ENCODE measurements around the gene GLYATL3.
"Not testable (repeated sequence)": the region's sequence is repeated elsewhere in the genome, so short reads cannot be mapped to it uniquely, and the experiment has no call there.

Gene GLYATL3

GRCh38 chr6:49499623-49500022 lies at the start of gene GLYATL3:
Gene GLYATL3 (plus strand): TSS chr6:49499923. CDS start chr6:49511991, 12,068 bp downstream.
- no peak for DNase-seq

- DNase-seq: no peak
Observed at GRCh38 chr6:49453221-49453620, 46.5 kb upstream of the GLYATL3 start.

DNA sequence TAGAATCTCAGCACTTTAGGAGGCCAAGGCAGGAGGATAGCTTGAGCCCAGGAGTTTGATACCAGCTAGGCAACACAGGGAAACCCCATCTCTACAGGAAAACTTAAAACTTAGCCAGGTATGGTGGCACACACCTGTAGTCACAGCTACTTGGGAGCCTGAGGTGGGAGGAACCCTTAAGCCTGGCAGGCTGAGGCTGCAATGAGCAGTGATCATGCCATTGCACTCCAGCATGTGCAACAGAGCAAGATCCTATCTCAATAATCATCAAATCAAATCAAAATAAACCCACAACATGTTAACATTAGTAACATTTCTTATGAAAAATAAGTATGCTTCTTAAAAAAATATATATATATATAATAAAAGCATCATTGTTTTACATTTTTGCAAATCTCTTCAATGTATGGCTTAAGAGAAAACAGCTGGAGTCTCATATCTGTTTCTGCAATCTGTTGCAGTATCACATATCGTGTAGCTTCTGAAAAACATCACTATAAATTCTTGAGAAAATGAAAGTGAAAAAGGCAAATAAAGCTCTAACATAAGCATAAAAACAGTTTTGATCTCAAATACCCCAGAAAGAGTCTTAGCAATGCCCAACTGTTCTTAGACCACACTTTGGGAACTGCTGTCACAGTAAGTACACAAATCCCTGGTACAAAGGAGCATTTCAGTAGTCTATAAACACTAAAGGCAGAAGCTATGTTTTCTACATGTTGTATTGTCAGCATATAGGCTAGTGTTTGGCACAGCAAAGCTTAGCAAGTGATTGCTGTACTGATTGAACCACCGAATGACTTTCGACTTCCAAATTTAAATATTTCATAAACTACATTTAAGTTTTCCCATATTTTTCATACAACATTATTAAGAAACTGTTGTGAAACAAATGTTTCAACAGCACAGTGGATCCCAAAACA lies 44.7 kb upstream of the GLYATL3 start:
- DNase-seq: no peak

- DNase-seq: no peak
Observed at GRCh38 chr6:49457771-49458170, 42.0 kb upstream of the GLYATL3 start.

- no peak for DNase-seq
Observed at GRCh38 chr6:49462071-49462470, 37.7 kb upstream of the GLYATL3 start.

GRCh38 chr6:49462599-49462926 lies 37.2 kb upstream of the GLYATL3 start:
- DNase-seq: no peak

DNA sequence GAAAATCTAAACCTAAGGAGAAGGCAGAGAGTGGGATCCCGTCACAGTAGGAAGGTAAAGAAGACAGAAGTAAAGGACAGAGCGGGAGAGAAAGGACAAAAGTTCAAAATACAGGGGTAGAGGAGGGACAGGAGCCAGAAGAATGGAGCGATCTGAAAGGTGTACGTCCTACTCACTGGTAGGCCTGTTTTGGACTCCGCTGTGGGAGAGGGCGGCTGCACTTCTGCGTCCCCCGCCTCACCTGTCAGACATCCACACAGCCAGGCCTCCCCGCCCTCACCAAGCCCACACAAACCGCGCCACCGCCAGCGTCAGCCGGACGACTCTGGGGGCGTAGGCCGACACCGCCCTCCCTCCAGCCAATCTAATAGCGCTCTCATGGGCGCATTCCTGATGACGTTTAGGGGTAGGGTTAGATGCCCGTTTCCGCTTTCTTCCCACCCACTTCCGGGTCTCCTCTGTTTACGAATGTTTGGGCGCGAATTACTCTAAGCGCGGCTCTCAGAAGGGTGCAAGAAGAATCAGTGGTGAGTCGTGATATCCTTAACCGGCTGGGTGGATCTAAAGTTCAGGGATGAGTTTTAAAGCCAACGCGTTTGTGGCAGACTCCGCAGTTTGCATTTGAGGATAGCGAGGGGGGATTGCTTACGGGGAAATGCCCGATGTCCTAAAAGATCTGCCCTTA lies 36.7 kb upstream of the GLYATL3 start, which contains the start of the genes CENPQ and MMUT:
Gene CENPQ (plus strand): TSS at position 444 of the 685 bp plus-strand sequence. CDS start 6,807 bp downstream, outside the sequence.
Gene MMUT (minus strand): TSS at position 327 of the 685 bp plus-strand sequence. CDS start 3,787 bp downstream, outside the sequence.
- peak; percentile 70 to 85 for DNase-seq

DNA sequence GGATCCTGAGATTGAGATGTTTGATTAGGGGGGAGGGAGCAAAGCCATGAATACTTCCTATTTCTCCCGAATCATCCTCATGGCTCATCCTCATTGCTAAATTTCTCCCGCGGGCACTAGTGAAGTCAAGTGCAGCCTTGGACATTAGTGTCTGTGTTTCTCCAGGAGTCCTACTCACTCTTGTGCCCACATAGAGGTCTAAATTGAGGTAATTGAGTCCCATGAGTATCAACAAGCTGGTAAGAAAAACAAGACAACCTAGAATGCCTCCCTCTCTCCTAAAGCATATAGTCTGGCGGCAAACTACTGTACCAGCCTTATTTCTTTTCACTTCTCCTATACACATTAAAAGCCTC lies 36.1 kb upstream of the GLYATL3 start:
- no peak for DNase-seq

GRCh38 chr6:49464691-49465090 lies 35.0 kb upstream of the GLYATL3 start:
- DNase-seq: no peak

GRCh38 chr6:49468042-49468441 lies 31.7 kb upstream of the GLYATL3 start:
- DNase-seq: no peak

DNA sequence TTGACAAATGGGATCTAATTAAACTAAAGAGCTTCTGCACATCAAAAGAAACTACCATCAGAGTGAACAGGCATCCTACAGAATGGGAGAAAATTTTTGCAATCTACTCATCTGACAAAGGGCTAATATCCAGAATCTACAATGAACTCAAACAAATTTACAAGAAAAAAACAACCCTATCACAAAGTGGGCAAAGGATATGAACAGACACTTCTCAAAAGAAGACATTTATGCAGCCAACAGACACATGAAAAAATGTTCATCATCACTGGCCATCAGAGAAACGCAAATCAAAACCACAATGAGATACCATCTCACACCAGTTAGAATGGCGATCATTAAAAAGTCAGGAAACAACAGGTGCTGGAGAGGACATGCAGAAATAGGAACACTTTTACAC lies 23.2 kb upstream of the GLYATL3 start:
- not testable (repeated sequence) for DNase-seq

DNA sequence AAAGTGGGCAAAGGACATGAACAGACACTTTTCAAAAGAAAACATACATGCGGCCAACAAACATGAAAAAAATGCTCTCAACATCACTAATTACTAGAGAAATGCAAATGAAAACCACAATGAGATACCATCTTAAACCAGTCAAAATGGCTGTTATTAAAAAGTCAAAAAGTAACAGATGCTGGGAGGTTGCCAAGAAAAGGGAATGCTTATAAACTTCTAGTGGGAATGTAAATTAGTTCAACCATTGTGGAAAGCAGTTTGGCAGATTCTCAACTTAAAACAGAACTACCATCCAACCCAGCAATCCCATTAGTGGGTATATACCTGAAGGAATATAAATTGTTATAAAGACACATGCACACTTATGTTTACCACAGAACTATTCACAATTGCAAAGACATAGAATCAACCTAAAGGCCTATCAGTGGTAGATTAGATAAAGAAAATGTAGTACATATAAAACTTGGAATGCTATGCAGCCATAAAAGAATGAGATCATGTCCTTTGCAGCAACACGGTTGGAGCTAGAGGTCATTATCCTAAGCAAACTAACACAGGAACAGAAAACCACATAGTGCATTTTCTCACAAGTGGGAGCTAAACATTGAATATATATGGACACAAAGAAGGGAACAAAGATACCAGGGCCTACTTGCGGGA lies 20.3 kb upstream of the GLYATL3 start:
- DNase-seq: no peak

- DNase-seq: not testable (repeated sequence)
Observed at GRCh38 chr6:49481846-49482245, 17.9 kb upstream of the GLYATL3 start.

- not testable (repeated sequence) for DNase-seq
Observed at GRCh38 chr6:49483380-49483779, 16.3 kb upstream of the GLYATL3 start.

GRCh38 chr6:49490633-49491032 lies 9.1 kb upstream of the GLYATL3 start:
- DNase-seq: no peak

- no peak for DNase-seq
Observed at GRCh38 chr6:49497304-49497703, 2.4 kb upstream of the GLYATL3 start.

- DNase-seq: no peak
Observed at GRCh38 chr6:49499126-49499525, 597 bp upstream of the GLYATL3 start.

DNA sequence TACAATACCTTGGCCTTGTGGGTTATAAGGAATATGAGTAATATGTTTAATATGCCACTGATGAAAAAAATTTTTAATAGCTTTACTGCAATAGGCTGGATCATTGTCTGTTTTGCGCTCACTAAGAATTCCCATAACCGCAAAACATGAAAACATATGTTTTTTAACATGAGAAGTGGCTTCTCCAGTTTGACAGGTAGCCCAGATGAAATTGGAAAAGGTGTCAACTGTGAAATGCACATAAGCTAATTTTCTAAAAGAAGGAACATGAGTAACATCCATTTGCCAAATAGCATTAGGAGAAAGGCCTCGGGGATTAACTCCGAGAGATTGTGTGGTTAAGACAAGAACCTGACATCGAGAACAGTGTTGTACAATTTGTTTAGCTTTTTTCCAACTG lies 4.9 kb downstream of the GLYATL3 start:
- DNase-seq: no peak

DNA sequence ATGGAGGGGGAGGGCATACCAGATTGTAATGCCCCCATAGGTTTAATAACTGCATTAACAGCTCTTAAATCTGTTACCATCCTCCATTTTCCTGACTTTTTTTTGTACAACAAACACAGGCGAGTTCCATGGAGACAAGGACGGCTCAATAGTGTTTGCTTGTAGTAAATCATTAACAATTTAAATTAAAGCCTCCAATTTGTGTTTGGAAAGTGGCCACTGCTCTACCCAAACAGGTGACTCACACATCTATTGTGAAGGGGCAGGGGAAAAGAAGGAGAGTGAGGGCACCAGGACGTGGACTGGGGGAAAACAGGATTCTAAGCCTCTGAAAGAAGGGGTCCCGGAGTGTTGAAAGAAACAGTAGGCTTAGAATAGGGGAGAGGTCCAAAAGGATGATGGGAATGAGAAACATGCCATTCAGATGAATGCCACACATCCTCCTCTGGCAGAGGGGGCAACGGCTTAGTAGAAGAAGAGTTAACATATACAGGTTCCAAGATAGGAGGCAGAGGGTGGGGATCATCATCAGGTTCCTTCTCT lies 6.9 kb downstream of the GLYATL3 start:
- DNase-seq: no peak

GRCh38 chr6:49509342-49509741 lies 9.6 kb downstream of the GLYATL3 start:
- DNase-seq: no peak

- no peak for DNase-seq
Observed at GRCh38 chr6:49513153-49513989, 13.6 kb downstream of the GLYATL3 start.

All from cerebellar nuclear complex (tissue), 1 donor.